SK-N-SH (cell line): Measurements from ENCODE around the gene SSC4D.
A peak's percentile ranks its signal among the peaks of the same experiment; 100 is the strongest.

Source experiments
- EP300 ChIP-seq, 2 experiments: IDR thresholded peaks; 2 replicates each; pipeline versions ENCODE4 v1.4.0 to v1.6.1; 2012; ENCODE audit warnings: borderline replicate concordance in 1 of 2, low read depth in 1 of 2, low read length in 1 of 2
- FOSL2 ChIP-seq: IDR thresholded peaks from 2 replicates; pipeline ENCODE4 v1.4.0; 2012; ENCODE audit warnings: low read depth, mild to moderate bottlenecking, moderate library complexity, borderline replicate concordance
- FOXM1 ChIP-seq: IDR thresholded peaks from 2 replicates; pipeline ENCODE4 v1.4.0; 2012; ENCODE audit warnings: low read depth, mild to moderate bottlenecking
- JUND ChIP-seq: IDR thresholded peaks from 2 replicates; pipeline ENCODE4 v1.4.0; 2012
- POLR2AphosphoS5 ChIP-seq: IDR thresholded peaks from 2 replicates; pipeline ENCODE4 v1.6.1; 2012; ENCODE audit warnings: low read depth, low read length
- RAD21 ChIP-seq: IDR thresholded peaks from 2 replicates; pipeline ENCODE4 v1.6.1; 2012; ENCODE audit warnings: mild to moderate bottlenecking, low read length
- RCOR1 ChIP-seq: fragments of 150-350 bp; IDR thresholded peaks from 2 replicates; pipeline ENCODE4 v1.6.1; 2017; ENCODE audit warnings: antibody characterized with exemption, low read length
- SMC3 ChIP-seq: IDR thresholded peaks from 2 replicates; pipeline ENCODE4 v1.6.1; 2012; ENCODE audit warnings: low read depth, low read length, improper control_type of control experiment
- TAF1 ChIP-seq: IDR thresholded peaks from 2 replicates; pipeline ENCODE4 v1.6.1; 2012; ENCODE audit warnings: low read depth, mild to moderate bottlenecking, low read length, moderate library complexity, borderline replicate concordance
- YY1 ChIP-seq: IDR thresholded peaks from 2 replicates; pipeline ENCODE4 v1.4.0; 2012; ENCODE audit warnings: low read depth, mild to moderate bottlenecking
- TF ChIP-seq, protein P1 (sequence below): fragments of 200-600 bp; sonication (generic); IDR thresholded peaks from 2 replicates; pipeline ENCODE4 v1.6.1; 2017; ENCODE audit warnings: antibody characterized with exemption, mild to moderate bottlenecking, moderate library complexity
- TF ChIP-seq, protein P2 (sequence below): IDR thresholded peaks from 2 replicates; pipeline ENCODE4 v1.4.0; 2012; ENCODE audit warnings: low read depth
- TF ChIP-seq, protein P3 (sequence below): IDR thresholded peaks from 2 replicates; pipeline ENCODE4 v1.4.0; 2012; ENCODE audit warnings: low read depth, borderline replicate concordance
- TF ChIP-seq, protein P4 (sequence below): fragments of 150-350 bp; IDR thresholded peaks from 2 replicates; pipeline ENCODE4 v1.6.1; 2017; ENCODE audit warnings: antibody characterized with exemption, low read length, low read depth, borderline replicate concordance

DNA sequence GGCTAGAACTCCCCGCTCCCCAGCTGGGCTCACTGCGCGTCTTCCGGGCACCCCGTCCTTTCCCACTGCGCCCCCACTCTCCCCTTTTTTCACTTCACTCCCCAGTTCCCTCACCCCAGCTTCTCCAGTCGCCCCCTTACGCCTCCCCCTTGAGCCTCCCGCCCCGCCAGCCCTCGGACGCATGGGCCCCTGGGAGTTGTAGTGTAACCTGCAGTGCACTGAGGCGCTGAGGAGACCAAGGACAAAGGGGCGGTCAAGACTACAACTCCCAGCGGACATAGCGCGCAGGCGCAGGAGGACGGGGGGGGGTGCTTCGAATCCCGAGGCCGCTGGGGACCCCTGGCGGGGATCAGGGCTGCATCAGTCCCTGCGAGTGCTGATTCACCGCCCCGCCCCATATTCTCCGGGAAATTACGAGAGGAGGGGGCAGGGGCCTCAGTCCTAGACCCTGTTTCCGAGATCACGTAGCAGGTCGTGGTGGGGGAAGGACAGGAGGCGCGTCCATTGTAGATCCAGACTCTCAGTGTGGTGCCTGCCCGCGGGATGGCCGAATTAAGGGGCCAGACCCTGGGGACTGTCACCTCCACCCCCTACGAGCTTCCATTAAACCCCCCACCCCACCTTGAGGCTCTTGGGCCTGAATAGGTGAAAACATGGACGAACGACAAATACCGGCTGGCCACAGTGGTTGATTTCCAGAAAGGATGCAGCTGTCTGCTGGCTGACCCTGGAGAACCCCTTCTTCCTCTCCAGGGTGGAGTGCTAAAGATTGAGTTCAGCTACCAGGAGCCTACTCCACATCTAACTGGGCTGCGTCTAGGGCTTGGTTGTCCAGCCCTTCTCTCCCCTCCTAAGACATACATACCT is 50.2 kb downstream of the SSC4D start:
- TF ChIP-seq, protein P1, sequence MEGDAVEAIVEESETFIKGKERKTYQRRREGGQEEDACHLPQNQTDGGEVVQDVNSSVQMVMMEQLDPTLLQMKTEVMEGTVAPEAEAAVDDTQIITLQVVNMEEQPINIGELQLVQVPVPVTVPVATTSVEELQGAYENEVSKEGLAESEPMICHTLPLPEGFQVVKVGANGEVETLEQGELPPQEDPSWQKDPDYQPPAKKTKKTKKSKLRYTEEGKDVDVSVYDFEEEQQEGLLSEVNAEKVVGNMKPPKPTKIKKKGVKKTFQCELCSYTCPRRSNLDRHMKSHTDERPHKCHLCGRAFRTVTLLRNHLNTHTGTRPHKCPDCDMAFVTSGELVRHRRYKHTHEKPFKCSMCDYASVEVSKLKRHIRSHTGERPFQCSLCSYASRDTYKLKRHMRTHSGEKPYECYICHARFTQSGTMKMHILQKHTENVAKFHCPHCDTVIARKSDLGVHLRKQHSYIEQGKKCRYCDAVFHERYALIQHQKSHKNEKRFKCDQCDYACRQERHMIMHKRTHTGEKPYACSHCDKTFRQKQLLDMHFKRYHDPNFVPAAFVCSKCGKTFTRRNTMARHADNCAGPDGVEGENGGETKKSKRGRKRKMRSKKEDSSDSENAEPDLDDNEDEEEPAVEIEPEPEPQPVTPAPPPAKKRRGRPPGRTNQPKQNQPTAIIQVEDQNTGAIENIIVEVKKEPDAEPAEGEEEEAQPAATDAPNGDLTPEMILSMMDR, result peak; percentile 90
- peak in 1 of 2 experiments; percentile 37; a peak in 1 of 4 replicates for TF ChIP-seq EP300 (IDR thresholded peaks at IDR 0.05; ENCODE audit: borderline replicate concordance in 1 of 2, low read depth in 1 of 2, low read length in 1 of 2)
- TF ChIP-seq, protein P2, sequence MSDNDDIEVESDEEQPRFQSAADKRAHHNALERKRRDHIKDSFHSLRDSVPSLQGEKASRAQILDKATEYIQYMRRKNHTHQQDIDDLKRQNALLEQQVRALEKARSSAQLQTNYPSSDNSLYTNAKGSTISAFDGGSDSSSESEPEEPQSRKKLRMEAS, result peak; percentile 55
- peak; percentile 34; the same call in 1 of the 2 replicates for TF ChIP-seq YY1
- TF ChIP-seq POLR2AphosphoS5, result peak; percentile 77
- TF ChIP-seq JUND, result peak; percentile 51; the same call in 1 of the 2 replicates
- TF ChIP-seq RCOR1, result peak; percentile 51
- TF ChIP-seq SMC3, result peak; percentile 68
- peak; percentile 70 for TF ChIP-seq FOSL2
- TF ChIP-seq TAF1, result no peak
- TF ChIP-seq, protein P3, sequence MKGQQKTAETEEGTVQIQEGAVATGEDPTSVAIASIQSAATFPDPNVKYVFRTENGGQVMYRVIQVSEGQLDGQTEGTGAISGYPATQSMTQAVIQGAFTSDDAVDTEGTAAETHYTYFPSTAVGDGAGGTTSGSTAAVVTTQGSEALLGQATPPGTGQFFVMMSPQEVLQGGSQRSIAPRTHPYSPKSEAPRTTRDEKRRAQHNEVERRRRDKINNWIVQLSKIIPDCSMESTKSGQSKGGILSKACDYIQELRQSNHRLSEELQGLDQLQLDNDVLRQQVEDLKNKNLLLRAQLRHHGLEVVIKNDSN, result no peak
- TF ChIP-seq RAD21, result peak; percentile 73
- no peak for TF ChIP-seq FOXM1
- TF ChIP-seq, protein P4, sequence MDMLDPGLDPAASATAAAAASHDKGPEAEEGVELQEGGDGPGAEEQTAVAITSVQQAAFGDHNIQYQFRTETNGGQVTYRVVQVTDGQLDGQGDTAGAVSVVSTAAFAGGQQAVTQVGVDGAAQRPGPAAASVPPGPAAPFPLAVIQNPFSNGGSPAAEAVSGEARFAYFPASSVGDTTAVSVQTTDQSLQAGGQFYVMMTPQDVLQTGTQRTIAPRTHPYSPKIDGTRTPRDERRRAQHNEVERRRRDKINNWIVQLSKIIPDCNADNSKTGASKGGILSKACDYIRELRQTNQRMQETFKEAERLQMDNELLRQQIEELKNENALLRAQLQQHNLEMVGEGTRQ, result no peak
